Measurements from ENCODE around the gene HLF. TPM values are rescaled to one million over a fixed set of nuclear protein-coding genes. Genes with fewer than 3 reads are reported as not detected.

HLF gene
- total and polyA plus RNA-seq, 2 experiments from 2014 or later: 0.28 TPM; not detected in 1

DNA sequence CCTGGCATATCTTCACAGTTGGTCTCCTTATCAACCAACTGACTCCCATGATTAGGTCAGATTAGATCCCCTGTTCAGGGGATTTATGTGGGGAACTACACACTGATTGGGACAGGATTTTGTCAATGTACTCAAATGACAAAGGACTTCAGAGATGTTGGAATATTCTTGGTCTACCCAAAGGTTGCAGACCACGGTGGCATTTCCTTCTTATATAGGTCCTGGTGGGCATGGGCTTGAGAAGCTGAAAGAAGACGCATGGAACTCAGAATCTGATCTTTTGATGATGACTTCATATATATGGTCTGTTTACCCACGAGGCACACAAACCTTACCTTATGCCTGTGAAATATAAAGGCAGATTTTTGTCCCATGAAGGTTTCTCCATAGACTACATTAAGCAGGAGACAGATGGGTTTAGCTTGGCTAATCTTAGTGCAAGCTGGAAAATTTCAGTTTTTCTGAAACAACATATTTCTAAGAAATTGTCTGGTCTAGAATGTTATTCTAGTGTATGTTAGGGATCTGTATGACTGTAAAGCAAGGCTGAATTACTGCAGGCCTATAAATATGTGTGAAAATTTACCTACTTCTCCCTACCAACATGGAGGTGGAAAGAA, 33.5 kb downstream of the HLF start (continued):
- TF ChIP-seq, protein P1, sequence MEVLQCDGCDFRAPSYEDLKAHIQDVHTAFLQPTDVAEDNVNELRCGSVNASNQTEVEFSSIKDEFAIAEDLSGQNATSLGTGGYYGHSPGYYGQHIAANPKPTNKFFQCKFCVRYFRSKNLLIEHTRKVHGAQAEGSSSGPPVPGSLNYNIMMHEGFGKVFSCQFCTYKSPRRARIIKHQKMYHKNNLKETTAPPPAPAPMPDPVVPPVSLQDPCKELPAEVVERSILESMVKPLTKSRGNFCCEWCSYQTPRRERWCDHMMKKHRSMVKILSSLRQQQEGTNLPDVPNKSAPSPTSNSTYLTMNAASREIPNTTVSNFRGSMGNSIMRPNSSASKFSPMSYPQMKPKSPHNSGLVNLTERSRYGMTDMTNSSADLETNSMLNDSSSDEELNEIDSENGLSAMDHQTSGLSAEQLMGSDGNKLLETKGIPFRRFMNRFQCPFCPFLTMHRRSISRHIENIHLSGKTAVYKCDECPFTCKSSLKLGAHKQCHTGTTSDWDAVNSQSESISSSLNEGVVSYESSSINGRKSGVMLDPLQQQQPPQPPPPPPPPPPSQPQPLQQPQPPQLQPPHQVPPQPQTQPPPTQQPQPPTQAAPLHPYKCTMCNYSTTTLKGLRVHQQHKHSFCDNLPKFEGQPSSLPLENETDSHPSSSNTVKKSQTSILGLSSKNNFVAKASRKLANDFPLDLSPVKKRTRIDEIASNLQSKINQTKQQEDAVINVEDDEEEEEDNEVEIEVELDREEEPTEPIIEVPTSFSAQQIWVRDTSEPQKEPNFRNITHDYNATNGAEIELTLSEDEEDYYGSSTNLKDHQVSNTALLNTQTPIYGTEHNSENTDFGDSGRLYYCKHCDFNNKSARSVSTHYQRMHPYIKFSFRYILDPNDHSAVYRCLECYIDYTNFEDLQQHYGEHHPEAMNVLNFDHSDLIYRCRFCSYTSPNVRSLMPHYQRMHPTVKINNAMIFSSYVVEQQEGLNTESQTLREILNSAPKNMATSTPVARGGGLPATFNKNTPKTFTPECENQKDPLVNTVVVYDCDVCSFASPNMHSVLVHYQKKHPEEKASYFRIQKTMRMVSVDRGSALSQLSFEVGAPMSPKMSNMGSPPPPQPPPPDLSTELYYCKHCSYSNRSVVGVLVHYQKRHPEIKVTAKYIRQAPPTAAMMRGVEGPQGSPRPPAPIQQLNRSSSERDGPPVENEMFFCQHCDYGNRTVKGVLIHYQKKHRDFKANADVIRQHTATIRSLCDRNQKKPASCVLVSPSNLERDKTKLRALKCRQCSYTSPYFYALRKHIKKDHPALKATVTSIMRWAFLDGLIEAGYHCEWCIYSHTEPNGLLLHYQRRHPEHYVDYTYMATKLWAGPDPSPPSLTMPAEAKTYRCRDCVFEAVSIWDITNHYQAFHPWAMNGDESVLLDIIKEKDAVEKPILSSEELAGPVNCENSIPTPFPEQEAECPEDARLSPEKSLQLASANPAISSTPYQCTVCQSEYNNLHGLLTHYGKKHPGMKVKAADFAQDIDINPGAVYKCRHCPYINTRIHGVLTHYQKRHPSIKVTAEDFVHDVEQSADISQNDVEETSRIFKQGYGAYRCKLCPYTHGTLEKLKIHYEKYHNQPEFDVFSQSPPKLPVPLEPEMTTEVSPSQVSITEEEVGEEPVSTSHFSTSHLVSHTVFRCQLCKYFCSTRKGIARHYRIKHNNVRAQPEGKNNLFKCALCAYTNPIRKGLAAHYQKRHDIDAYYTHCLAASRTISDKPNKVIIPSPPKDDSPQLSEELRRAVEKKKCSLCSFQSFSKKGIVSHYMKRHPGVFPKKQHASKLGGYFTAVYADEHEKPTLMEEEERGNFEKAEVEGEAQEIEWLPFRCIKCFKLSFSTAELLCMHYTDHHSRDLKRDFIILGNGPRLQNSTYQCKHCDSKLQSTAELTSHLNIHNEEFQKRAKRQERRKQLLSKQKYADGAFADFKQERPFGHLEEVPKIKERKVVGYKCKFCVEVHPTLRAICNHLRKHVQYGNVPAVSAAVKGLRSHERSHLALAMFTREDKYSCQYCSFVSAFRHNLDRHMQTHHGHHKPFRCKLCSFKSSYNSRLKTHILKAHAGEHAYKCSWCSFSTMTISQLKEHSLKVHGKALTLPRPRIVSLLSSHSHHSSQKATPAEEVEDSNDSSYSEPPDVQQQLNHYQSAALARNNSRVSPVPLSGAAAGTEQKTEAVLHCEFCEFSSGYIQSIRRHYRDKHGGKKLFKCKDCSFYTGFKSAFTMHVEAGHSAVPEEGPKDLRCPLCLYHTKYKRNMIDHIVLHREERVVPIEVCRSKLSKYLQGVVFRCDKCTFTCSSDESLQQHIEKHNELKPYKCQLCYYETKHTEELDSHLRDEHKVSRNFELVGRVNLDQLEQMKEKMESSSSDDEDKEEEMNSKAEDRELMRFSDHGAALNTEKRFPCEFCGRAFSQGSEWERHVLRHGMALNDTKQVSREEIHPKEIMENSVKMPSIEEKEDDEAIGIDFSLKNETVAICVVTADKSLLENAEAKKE (CRISPR knock-in tag; IDR thresholded peaks at IDR 0.05): no peak
- no peak for TF ChIP-seq EZH2phosphoT487 (IDR thresholded peaks at IDR 0.05; ENCODE audit: unreplicated experiment)
- TF ChIP-seq, protein P2, sequence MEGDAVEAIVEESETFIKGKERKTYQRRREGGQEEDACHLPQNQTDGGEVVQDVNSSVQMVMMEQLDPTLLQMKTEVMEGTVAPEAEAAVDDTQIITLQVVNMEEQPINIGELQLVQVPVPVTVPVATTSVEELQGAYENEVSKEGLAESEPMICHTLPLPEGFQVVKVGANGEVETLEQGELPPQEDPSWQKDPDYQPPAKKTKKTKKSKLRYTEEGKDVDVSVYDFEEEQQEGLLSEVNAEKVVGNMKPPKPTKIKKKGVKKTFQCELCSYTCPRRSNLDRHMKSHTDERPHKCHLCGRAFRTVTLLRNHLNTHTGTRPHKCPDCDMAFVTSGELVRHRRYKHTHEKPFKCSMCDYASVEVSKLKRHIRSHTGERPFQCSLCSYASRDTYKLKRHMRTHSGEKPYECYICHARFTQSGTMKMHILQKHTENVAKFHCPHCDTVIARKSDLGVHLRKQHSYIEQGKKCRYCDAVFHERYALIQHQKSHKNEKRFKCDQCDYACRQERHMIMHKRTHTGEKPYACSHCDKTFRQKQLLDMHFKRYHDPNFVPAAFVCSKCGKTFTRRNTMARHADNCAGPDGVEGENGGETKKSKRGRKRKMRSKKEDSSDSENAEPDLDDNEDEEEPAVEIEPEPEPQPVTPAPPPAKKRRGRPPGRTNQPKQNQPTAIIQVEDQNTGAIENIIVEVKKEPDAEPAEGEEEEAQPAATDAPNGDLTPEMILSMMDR (conservative IDR thresholded peaks at IDR 0.05; ENCODE audit: low read depth in 2 of 2): no peak

DNA sequence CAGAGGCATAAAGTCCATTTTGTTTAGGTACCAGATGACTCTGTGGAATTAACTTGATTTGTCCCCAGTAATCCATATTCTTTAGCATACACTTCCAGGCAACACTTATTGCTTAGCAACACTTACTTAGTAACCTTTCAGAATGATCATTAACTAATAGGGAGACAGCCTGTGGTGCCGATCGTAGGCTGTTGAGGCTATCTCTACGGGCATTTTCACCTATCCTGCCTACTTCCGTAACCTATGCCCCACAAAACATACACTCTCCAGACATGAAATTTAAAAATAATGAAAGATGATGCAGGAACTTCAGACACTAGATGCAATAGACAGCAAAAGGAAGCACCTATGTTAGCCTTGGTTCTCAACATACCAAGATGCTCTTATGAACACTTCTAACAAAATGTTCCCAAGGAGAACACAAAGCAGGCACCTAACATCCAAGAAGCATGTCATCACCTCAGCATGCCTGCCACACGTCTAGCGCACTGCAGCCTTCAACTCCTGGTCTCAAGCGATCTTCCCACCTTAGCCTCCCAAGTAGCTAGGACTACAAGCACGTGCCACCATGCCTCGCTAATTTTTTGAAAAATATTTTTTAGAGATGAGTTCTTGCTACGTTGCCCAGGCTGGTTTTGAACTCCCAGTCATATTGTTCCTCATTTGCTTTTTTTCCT, 34.5 kb downstream of the HLF start:
- H3K36me3 Mint-ChIP-seq (ENCODE audit: low read depth): no peaks in the 10 kb centered on the region
- H3K36me3 ChIP-seq (ENCODE audit: insufficient read depth): no peaks in the 10 kb centered on the region
- no peaks in the 10 kb centered on the region for H3K9me3 Mint-ChIP-seq
- DNase-seq (ENCODE audit: low spot score): no peak
- no peaks in the 10 kb centered on the region for H3K27me3 Mint-ChIP-seq (ENCODE audit: insufficient read depth, low read depth, poor library complexity)
- no peak overlapping the region for H2AFZ ChIP-seq
- H3F3A ChIP-seq (replicated peaks; ENCODE audit: low read depth): no peaks in the 10 kb centered on the region
- no peaks in the 10 kb centered on the region for H4K20me1 ChIP-seq (replicated peaks; ENCODE audit: insufficient read depth)
- no peak overlapping the region for H3K4me2 ChIP-seq
- no peaks in the 10 kb centered on the region for H3K27me3 ChIP-seq (ENCODE audit: insufficient read depth)
- H3K79me2 ChIP-seq (replicated peaks; ENCODE audit: insufficient read depth): no peaks in the 10 kb centered on the region
- no peaks in the 10 kb centered on the region for H3K4me1 ChIP-seq (ENCODE audit: insufficient read depth)
- no peak overlapping the region for H3K27ac ChIP-seq (ENCODE audit: low read depth)
- H3K4me1 Mint-ChIP-seq: no peaks in the 10 kb centered on the region
- H3K27ac Mint-ChIP-seq: no peak overlapping the region
- H3K9me2 ChIP-seq (ENCODE audit: insufficient read depth): peaks cover 4% of the 10 kb centered on the region; the same call in 1 of the 2 replicates
- no peak for ATAC-seq
- H3K4me3 Mint-ChIP-seq: no peak overlapping the region
- H3K4me3 ChIP-seq: no peak overlapping the region
- TF ChIP-seq STAT1 (IDR thresholded peaks at IDR 0.05; ENCODE audit: unreplicated experiment) (no peak), ZNF114 (CRISPR knock-in tag; IDR thresholded peaks at IDR 0.05) (no peak), NANOG (IDR thresholded peaks at IDR 0.05; ENCODE audit: borderline replicate concordance) (no peak), JUNB (IDR thresholded peaks at IDR 0.05; ENCODE audit: unreplicated experiment) (no peak), EZH2 (IDR thresholded peaks at IDR 0.05; ENCODE audit: low read depth, unreplicated experiment) (no peak), EZH2phosphoT487 (IDR thresholded peaks at IDR 0.05; ENCODE audit: unreplicated experiment) (no peak), POLR2AphosphoS5 (IDR thresholded peaks at IDR 0.05; ENCODE audit: low read depth) (no peak)
- TF ChIP-seq, protein P2 (conservative IDR thresholded peaks at IDR 0.05; ENCODE audit: low read depth in 2 of 2): no peak
- TF ChIP-seq, protein P3, sequence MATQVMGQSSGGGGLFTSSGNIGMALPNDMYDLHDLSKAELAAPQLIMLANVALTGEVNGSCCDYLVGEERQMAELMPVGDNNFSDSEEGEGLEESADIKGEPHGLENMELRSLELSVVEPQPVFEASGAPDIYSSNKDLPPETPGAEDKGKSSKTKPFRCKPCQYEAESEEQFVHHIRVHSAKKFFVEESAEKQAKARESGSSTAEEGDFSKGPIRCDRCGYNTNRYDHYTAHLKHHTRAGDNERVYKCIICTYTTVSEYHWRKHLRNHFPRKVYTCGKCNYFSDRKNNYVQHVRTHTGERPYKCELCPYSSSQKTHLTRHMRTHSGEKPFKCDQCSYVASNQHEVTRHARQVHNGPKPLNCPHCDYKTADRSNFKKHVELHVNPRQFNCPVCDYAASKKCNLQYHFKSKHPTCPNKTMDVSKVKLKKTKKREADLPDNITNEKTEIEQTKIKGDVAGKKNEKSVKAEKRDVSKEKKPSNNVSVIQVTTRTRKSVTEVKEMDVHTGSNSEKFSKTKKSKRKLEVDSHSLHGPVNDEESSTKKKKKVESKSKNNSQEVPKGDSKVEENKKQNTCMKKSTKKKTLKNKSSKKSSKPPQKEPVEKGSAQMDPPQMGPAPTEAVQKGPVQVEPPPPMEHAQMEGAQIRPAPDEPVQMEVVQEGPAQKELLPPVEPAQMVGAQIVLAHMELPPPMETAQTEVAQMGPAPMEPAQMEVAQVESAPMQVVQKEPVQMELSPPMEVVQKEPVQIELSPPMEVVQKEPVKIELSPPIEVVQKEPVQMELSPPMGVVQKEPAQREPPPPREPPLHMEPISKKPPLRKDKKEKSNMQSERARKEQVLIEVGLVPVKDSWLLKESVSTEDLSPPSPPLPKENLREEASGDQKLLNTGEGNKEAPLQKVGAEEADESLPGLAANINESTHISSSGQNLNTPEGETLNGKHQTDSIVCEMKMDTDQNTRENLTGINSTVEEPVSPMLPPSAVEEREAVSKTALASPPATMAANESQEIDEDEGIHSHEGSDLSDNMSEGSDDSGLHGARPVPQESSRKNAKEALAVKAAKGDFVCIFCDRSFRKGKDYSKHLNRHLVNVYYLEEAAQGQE (IDR thresholded peaks at IDR 0.05; ENCODE audit: unreplicated experiment): no peak

All from GM23338 (cell line).